Effector memory CD8-positive, alpha-beta T cell (primary cell): ENCODE measurements around the gene DVL2.

Source experiments
- ATAC-seq: fragments of 150-1000 bp; cut with Tn5 transposase; replicated peaks from 2 replicates; pipeline ENCODE4 v1.10.0; 2021; ENCODE audit warnings: mild to moderate bottlenecking, moderate library complexity
- DNase-seq, 3 experiments: peaks; one replicate each; pipeline ENCODE4 v3.0.0; 2021
- H3K27ac Mint-ChIP-seq, 2 donors: one replicate each; pipeline ENCODE4 v1.8.0; 2022; ENCODE audit warnings: mild to moderate bottlenecking in 2 of 2, mixed read lengths in 2 of 2, moderate library complexity in 2 of 2
- H3K27me3 Mint-ChIP-seq, 2 donors: one replicate each; pipeline ENCODE4 v1.8.0; 2022; ENCODE audit warnings: mixed read lengths in 2 of 2
- H3K36me3 Mint-ChIP-seq: one replicate; pipeline ENCODE4 v1.8.0; 2022; ENCODE audit warnings: mild to moderate bottlenecking, moderate library complexity, mixed read lengths; ENCODE audit not compliant: insufficient read depth
- H3K4me1 Mint-ChIP-seq, 2 donors: one replicate each; pipeline ENCODE4 v1.8.0; 2022; ENCODE audit warnings: low read depth in 2 of 2, mixed read lengths in 2 of 2
- H3K4me3 Mint-ChIP-seq, 2 donors: one replicate each; pipeline ENCODE4 v1.8.0; 2022; ENCODE audit warnings: mild to moderate bottlenecking in 2 of 2, mixed read lengths in 2 of 2, moderate library complexity in 2 of 2
- H3K9me3 Mint-ChIP-seq, 2 donors: one replicate each; pipeline ENCODE4 v1.8.0; 2022; ENCODE audit warnings: mixed read lengths in 2 of 2

The DVL2 gene

DNA sequence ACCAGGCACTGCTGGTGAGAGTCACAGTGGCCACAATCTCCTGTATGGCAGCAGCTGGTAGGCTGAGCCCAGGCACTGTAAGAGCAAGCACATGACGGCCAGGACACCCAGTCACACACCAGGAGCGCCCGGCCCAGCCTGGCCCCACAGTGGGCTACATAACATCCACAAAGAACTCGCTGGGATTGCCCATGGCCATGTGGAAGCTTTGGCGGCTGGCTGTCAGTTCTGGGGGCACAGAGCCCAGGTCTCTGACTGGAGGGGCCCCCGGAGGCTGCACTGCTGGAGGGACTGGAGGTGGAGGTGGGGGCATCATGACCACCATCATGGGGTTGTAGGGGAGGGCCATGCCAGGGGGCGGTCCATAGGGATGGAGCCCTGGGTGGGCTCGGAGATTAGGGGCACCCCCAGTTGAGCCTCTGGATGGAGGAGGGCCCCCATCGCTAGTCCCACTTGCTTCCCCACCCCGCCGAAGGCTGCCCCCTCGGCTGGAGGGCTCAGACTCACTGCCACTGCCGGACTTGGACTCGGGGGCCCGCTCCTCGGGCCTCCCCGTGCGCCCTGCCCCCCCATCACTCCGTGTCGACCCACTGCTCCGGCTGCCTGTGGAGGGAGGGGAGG is 8.5 kb downstream of the DVL2 start:
- Mint-ChIP-seq H3K9me3 (no peaks in the 10 kb centered on the region), H3K27ac (no peak overlapping the region), H3K4me3 (no peak overlapping the region), H3K4me1 (peaks cover 4 to 9% of the 10 kb centered on the region in 2 donors), H3K36me3 (peaks cover 20% of the 10 kb centered on the region), H3K27me3 (no peaks in the 10 kb centered on the region)
- DNase-seq: no peak
- no peak for ATAC-seq

DNA sequence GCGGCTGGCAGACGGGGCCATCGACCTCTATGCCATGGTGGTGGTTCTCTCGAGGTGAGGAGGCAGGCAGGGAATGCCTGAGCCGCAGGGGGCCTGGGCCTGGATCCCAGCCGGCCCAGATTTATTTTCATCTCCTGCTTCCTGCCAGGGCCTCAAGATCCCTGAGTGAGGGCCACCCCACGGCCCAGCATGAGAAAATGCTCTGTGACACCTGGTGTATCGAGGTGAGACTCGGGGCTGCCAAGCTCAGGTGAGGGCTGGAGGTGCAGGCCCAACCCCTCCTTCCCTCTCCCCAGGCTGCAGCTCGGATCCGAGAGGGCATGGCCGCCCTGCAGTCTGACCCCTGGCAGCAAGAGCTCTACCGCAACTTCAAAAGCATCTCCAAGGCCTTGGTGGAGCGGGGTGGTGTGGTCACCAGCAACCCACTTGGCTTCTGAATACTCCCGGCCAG is 9.6 kb downstream of the DVL2 start:
- Mint-ChIP-seq H3K36me3 (peaks cover 20% of the 10 kb centered on the region), H3K27ac (no peak overlapping the region)

GRCh38 chr17:7224110-7224509 is 10.2 kb downstream of the DVL2 start:
- DNase-seq (no peak), ATAC-seq (no peak)
- Mint-ChIP-seq H3K9me3 (no peaks in the 10 kb centered on the region), H3K27ac (peak overlapping the region in 1 of 2 donors; percentile 36), H3K36me3 (peaks cover 20% of the 10 kb centered on the region), H3K4me1 (peaks cover 12 to 19% of the 10 kb centered on the region in 2 donors), H3K27me3 (no peaks in the 10 kb centered on the region), H3K4me3 (no peak overlapping the region)

More for the DNA sequence above, 9.6 kb downstream of the DVL2 start:
- Mint-ChIP-seq H3K27me3 (no peaks in the 10 kb centered on the region), H3K4me1 (peaks cover 8 to 15% of the 10 kb centered on the region in 2 donors), H3K4me3 (no peak overlapping the region), H3K9me3 (no peaks in the 10 kb centered on the region)
- no peak for DNase-seq
- no peak for ATAC-seq

GRCh38 chr17:7223375-7223774 is 10.9 kb downstream of the DVL2 start:
- ATAC-seq (no peak), DNase-seq (no peak)
- no peaks in the 10 kb centered on the region for H3K27me3 Mint-ChIP-seq
- peak overlapping the region in 1 of 2 donors; percentile 15 for H3K27ac Mint-ChIP-seq
- H3K36me3 Mint-ChIP-seq: peaks cover 17% of the 10 kb centered on the region
- H3K9me3 Mint-ChIP-seq: no peaks in the 10 kb centered on the region
- peaks cover 12 to 24% of the 10 kb centered on the region in 2 donors for H3K4me1 Mint-ChIP-seq
- no peak overlapping the region for H3K4me3 Mint-ChIP-seq

DNA sequence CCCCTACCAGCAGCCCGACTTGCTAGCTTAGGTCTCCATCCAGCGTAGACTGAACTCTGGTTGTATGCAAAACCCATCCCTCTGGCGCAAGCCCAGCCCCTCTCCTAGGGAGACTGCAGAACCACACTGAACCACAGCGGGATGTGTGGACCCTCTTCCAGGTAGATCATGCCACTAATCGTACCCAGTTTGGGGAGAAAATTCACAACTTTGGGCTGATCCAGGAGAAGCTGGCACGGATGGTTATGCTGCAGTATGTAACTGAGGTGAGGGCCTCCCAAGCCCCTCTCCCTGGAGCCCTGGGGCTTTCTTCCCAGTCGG is 11.4 kb downstream of the DVL2 start:
- DNase-seq (no peak), ATAC-seq (no peak)
- peak overlapping the region in 1 of 2 donors; percentile 15 for H3K27ac Mint-ChIP-seq
- peaks cover 12% of the 10 kb centered on the region for H3K36me3 Mint-ChIP-seq
- no peaks in the 10 kb centered on the region for H3K9me3 Mint-ChIP-seq
- H3K4me1 Mint-ChIP-seq: peaks cover 12 to 27% of the 10 kb centered on the region in 2 donors
- no peak overlapping the region for H3K4me3 Mint-ChIP-seq
- no peaks in the 10 kb centered on the region for H3K27me3 Mint-ChIP-seq

GRCh38 chr17:7222093-7222971 is 12.0 kb downstream of the DVL2 start:
- Mint-ChIP-seq H3K4me1 (peaks cover 12 to 28% of the 10 kb centered on the region in 2 donors), H3K27me3 (no peaks in the 10 kb centered on the region), H3K9me3 (no peaks in the 10 kb centered on the region), H3K27ac (peak overlapping the region in 1 of 2 donors; percentile 93), H3K36me3 (peaks cover 8% of the 10 kb centered on the region), H3K4me3 (no peak overlapping the region)
- no peak for ATAC-seq
- no peak for DNase-seq

GRCh38 chr17:7221278-7222092 is 12.8 kb downstream of the DVL2 start:
- no peak for ATAC-seq
- Mint-ChIP-seq H3K27me3 (no peaks in the 10 kb centered on the region), H3K9me3 (no peaks in the 10 kb centered on the region)

GRCh38 chr17:7220593-7221277 is 13.6 kb downstream of the DVL2 start:
- H3K27me3 Mint-ChIP-seq: no peaks in the 10 kb centered on the region
- ATAC-seq: peak; percentile 60
- peak overlapping the region; percentile 87 to 93 for H3K27ac Mint-ChIP-seq
- peaks cover 7% of the 10 kb centered on the region for H3K36me3 Mint-ChIP-seq
- DNase-seq: peak; percentile 51 to 60 (median 52)
- H3K9me3 Mint-ChIP-seq: no peaks in the 10 kb centered on the region
- H3K4me3 Mint-ChIP-seq: peak overlapping the region; percentile 84 to 86
- peaks cover 18 to 34% of the 10 kb centered on the region in 2 donors for H3K4me1 Mint-ChIP-seq

More at GRCh38 chr17:7221278-7222092, 12.8 kb downstream of the DVL2 start:
- H3K36me3 Mint-ChIP-seq: peaks cover 7% of the 10 kb centered on the region
- peaks cover 16 to 28% of the 10 kb centered on the region in 2 donors for H3K4me1 Mint-ChIP-seq
- peak overlapping the region; percentile 84 to 86 for H3K4me3 Mint-ChIP-seq
- no peak for DNase-seq
- H3K27ac Mint-ChIP-seq: peak overlapping the region; percentile 87 to 93

DNA sequence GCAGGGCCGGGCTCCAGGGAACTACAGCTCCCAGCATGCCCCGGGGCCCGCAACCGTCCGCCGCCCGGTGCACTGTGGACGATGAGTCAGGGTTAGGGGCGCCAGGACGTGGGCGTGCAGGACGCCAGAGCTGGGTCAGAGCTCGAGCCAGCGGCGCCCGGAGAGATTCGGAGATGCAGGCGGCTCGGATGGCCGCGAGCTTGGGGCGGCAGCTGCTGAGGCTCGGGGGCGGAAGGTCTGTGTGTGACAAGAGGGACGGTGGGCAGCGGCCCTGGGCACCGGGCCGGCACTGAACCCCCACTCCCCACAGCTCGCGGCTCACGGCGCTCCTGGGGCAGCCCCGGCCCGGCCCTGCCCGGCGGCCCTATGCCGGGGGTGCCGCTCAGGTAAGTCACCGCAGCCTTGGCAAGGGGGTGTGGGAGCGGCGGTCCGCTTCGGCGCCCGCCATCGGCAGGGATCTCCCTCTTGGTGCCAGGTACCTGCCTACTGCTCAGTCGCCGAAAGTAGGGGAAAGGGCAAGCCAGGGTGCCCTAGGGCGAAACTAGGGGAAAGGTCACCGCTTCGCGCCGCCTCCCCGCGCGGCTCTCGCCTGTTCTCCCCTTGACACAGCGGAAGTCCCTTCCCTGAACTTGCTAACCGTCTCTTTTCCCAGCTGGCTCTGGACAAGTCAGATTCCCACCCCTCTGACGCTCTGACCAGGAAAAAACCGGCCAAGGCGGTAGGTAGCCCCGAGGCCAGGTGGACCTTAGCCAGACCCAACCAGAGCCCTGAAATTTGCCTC is 14.3 kb downstream of the DVL2 start, which contains the start of the genes ACADVL and DLG4:
ACADVL (plus strand) TSS at position 127 of the 781 bp plus-strand sequence; CDS start at position 174, 47 bp downstream.
DLG4 (minus strand) TSS at position 25 of the 781 bp plus-strand sequence.
- H3K36me3 Mint-ChIP-seq: peaks cover 8% of the 10 kb centered on the region
- peaks cover 20 to 37% of the 10 kb centered on the region in 2 donors for H3K4me1 Mint-ChIP-seq
- H3K4me3 Mint-ChIP-seq: peak within 1 kb of the TSS; percentile 84 to 86
- peak within 1 kb of the TSS; percentile 87 to 93 for H3K27ac Mint-ChIP-seq
- H3K9me3 Mint-ChIP-seq: no peaks in the 10 kb centered on the region
- DNase-seq (peak; percentile 66 to 67 (median 66)), ATAC-seq (peak; percentile 74)
- H3K27me3 Mint-ChIP-seq: no peaks in the 10 kb centered on the region

DNA sequence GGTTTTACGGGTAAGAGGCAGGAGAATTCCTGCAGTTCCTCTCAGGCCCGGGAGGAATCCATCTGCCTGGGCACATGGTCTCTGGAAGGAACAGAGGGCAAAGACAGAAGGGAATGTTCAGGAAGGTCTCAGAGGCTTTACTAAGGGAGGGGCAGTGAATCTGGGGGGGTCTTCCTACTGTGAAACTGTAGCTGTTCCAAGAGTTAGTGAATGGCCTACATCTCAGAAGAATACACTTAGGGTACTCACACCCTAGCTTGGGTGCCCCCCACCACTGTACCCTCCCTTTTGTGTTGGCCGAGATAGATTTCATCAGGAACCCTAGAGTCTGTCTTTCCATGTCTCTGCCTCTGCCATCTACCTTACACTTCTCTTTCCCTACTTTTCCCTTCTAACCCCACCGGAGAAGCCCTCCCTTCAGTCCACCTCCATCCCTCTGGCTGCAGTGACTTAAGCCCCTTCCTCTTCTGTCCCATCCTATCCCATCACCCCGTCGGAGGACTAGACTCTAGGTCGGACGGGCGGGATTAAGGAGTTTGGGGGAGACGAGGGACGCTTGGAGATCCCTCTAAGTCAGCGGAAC is 15.0 kb downstream of the DVL2 start:
- H3K4me3 Mint-ChIP-seq: peak overlapping the region; percentile 84 to 86
- H3K36me3 Mint-ChIP-seq: peaks cover 15% of the 10 kb centered on the region
- H3K9me3 Mint-ChIP-seq: no peaks in the 10 kb centered on the region
- H3K27ac Mint-ChIP-seq: peak overlapping the region; percentile 87 to 93
- DNase-seq (no peak), ATAC-seq (no peak)
- H3K27me3 Mint-ChIP-seq: no peaks in the 10 kb centered on the region
- peaks cover 27 to 44% of the 10 kb centered on the region in 2 donors for H3K4me1 Mint-ChIP-seq

GRCh38 chr17:7218758-7219157 is 15.6 kb downstream of the DVL2 start:
- H3K9me3 Mint-ChIP-seq: no peaks in the 10 kb centered on the region
- peak overlapping the region; percentile 84 to 86 for H3K4me3 Mint-ChIP-seq
- peak overlapping the region; percentile 87 to 93 for H3K27ac Mint-ChIP-seq
- H3K4me1 Mint-ChIP-seq: peaks cover 32 to 48% of the 10 kb centered on the region in 2 donors
- no peak for DNase-seq
- no peaks in the 10 kb centered on the region for H3K27me3 Mint-ChIP-seq
- no peak for ATAC-seq
- peaks cover 21% of the 10 kb centered on the region for H3K36me3 Mint-ChIP-seq

- peaks cover 23% of the 10 kb centered on the region for H3K36me3 Mint-ChIP-seq
- no peak for DNase-seq
- no peak overlapping the region for H3K4me3 Mint-ChIP-seq
- peaks cover 36 to 53% of the 10 kb centered on the region in 2 donors for H3K4me1 Mint-ChIP-seq
- peak overlapping the region; percentile 87 to 93 for H3K27ac Mint-ChIP-seq
- no peaks in the 10 kb centered on the region for H3K9me3 Mint-ChIP-seq
- no peak for ATAC-seq
- H3K27me3 Mint-ChIP-seq: no peaks in the 10 kb centered on the region
Measured at GRCh38 chr17:7218166-7218565, 16.2 kb downstream of the DVL2 start.
